22Rv1 (cell line): Measurements from ENCODE around the gene PRR7.

ENCODE experiments used
- H3K27ac ChIP-seq: fragments of 450-650 bp; 2 replicates; pipeline ENCODE4 v1.5.1; 2017
- ZFX ChIP-seq: fragments of 450-650 bp; IDR thresholded peaks from 2 replicates; pipeline ENCODE4 v1.6.1; 2017; ENCODE audit warnings: antibody characterized with exemption, borderline replicate concordance
- TF ChIP-seq, protein P1 (sequence below): fragments of 450-650 bp; IDR thresholded peaks from 2 replicates; pipeline ENCODE4 v1.5.1; 2017; ENCODE audit warnings: mild to moderate bottlenecking

PRR7 gene

DNA sequence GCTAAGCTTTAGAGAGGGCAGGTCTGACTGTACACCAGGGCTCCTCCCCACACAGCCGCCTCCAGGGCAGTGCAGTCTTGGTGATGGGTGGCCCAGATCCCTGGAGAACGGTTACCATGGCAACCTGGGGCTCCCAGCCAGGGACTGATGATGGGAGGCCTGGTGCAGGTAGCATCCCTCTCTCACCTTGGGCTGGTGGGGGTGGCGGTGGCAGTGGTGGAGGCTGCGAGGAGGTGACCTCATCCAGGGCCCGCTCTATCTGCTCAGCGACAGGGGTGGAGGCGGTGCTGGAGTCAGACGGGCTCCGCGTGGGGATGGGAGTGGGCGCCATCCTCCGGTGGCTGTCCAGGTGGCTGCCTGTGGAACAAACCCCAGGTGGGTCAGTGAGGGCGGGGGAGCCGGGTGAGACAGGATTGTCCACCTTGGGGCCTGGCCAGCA, 12.3 kb downstream of the PRR7 start:
- TF ChIP-seq, protein P1, sequence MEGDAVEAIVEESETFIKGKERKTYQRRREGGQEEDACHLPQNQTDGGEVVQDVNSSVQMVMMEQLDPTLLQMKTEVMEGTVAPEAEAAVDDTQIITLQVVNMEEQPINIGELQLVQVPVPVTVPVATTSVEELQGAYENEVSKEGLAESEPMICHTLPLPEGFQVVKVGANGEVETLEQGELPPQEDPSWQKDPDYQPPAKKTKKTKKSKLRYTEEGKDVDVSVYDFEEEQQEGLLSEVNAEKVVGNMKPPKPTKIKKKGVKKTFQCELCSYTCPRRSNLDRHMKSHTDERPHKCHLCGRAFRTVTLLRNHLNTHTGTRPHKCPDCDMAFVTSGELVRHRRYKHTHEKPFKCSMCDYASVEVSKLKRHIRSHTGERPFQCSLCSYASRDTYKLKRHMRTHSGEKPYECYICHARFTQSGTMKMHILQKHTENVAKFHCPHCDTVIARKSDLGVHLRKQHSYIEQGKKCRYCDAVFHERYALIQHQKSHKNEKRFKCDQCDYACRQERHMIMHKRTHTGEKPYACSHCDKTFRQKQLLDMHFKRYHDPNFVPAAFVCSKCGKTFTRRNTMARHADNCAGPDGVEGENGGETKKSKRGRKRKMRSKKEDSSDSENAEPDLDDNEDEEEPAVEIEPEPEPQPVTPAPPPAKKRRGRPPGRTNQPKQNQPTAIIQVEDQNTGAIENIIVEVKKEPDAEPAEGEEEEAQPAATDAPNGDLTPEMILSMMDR, result no peak
- TF ChIP-seq ZFX, result no peak
- H3K27ac ChIP-seq, result no peak overlapping the region

DNA sequence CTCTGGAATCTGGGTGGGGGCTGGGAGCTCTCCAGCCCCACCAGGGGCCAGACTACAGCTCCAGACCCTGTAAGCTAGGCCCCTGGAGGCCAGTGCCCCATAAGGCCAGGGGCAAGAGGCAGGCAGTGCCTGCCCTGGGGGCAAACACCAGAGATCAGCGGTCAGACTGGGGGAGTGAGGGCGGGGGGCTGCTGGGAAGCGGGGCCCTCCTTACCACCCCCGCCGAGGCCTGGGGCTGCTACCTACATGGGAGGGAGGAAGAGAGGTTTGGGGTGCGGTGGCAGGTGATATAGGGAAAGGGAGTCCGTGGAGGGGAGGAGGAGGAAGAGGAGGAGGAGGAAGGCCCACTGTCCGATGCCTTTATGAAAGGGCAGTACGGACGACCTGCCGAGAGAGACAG, 12.7 kb downstream of the PRR7 start:
- H3K27ac ChIP-seq, result no peak overlapping the region
- TF ChIP-seq, protein P1, result no peak
- TF ChIP-seq ZFX, result no peak

DNA sequence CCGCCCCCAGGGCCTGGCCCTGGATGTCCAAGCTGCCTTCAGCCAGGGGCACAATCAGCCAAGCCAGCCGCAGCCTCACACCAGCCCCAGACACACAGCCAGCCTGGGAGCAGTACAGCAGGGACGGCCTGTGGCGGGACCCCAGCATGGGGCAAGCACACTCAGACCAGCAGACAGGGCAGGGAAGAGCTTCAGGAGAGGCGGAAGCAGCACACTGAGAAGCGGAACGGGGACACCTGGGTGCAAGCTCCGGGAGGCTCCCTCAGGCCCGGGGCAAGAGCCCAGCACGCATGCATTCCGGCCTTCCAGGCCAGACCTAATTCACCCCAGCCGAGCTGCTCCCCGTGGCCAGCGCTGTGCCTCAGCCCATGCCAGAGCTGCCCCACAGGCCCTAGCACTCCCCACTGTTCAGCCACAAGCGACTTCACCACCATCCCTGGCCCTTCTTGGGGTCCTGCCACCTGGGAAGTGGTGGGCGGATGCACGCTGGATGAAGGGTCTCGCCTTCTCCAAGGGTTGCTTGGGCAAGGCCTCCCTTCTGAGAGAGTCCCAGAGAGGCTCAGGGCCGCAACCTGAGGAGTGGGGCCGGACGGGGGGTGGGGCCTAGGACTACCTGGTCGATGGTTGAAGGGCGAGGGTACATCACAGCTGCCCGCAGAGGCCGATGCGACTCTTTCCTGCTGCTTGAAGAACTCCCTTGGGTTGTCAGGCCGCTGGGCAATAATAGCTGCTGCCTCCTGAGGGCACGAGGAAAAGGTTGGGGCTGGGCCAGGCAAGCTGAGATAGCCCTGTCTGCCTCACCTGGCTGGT, 13.4 kb downstream of the PRR7 start:
- TF ChIP-seq, protein P1, result no peak
- TF ChIP-seq ZFX, result no peak
- no peak overlapping the region for H3K27ac ChIP-seq

DNA sequence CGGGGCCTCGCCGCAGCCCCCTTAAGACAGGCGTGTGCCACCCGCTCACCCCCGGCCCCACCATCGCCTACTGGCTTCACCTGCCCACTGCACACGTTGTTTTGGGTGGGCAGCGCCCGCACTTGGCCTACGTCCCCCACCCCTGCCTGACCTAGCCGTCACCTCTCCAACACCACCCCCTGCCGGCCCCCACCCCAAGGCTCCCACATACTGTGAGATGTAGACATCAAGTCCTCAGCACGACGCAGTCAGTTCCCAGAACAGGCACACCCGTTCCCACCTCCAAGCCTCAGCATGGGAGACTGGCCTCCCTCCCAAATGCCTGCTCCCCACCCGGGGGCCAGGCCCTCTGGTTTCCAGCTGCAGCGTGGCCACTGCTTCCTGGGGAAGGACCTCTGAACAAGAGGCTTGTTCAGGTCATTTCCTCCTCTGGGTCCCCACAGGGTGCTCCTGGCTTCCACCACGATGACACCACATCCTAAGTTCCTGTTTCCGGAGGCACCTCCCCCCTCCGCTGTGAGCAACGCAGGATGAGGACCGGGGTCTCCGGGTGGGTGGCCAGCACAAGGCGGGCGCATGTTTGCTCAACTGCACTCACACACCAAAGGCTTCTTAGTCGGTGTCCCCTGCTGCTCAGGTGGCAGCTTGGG, 15.5 kb downstream of the PRR7 start:
- no peak overlapping the region for H3K27ac ChIP-seq
- TF ChIP-seq, protein P1, result no peak
- no peak for TF ChIP-seq ZFX

DNA sequence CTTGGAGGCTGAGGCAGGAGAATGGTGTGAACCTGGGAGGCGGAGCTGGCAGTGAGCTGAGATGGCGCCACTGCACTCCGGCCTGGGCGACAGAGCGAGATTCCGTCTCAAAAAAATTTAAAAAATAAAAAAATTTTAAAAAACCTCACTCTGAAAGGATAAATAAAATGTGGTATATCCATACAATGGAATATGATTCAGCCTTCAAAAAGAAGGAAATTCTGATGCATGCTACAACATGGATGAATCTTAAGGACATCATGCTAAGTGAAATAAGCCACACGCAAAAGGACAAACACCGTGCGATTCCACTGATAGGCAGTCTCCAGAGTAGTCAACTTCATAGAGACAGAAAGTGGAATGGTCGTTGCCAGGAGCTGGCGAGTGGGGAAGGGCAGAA, 18.4 kb downstream of the PRR7 start:
- TF ChIP-seq, protein P1, result no peak
- no peak for TF ChIP-seq ZFX
- H3K27ac ChIP-seq, result no peak overlapping the region

DNA sequence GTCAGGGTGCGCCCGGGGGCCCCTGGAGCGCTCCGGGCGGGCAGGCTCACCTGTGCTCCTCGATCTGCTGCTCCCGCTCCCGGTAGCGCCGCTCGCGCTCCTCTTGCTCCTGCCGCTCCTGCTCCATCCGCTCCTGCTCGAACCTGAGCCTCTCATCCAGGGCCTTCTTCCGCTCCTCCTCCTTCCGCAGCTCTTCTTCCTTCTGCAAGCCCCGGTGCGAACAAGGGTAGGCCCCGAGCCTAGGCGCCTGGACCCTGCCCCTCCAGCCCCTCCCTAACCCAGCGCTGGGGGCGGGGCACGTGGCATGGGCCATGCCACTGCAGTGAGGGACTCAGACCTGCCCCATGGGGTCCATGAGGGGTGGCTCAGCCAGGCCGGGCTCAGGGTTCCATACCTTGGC, 20.2 kb downstream of the PRR7 start:
- no peak overlapping the region for H3K27ac ChIP-seq
- TF ChIP-seq, protein P1, result no peak
- no peak for TF ChIP-seq ZFX

DNA sequence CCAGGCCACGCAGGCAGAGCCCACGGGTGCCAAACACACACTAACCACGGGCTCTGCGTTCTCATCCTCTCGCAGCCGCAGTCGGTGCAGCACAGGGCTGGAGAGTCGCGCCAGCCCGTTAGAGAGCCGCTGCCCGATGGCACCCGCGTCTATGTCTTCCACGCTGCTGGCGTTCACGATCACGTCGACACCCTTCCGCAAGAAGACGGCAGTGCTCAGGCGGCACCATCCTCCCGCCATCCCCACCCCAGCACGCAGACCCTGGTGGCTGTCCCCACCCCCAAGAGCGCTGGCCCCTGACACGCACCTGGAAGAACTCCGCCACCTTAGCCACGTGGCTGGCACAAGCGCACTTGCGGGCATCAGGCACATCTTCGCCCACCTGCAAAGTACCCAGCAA, 20.8 kb downstream of the PRR7 start:
- H3K27ac ChIP-seq, result no peak overlapping the region
- TF ChIP-seq, protein P1, result no peak
- no peak for TF ChIP-seq ZFX
